SK-N-SH treated with all-trans-retinoic acid at 6 μM for 48 hours (cell line): Measurements from ENCODE around the gene SYT6.

Experiments used
- ATAC-seq: fragments of 200-7000 bp; cut with Tn5 transposase; 3 replicates; pipeline ENCODE4 v1.9.1; 2020; ENCODE audit warnings: mild to moderate bottlenecking, moderate library complexity
- ARNTL ChIP-seq: fragments of 450-650 bp; formaldehyde crosslinking; IDR thresholded peaks from 2 replicates; pipeline ENCODE4 v1.5.0; 2020; ENCODE audit warnings: low read depth, mild to moderate bottlenecking, moderate library complexity, borderline replicate concordance
- BACH2 ChIP-seq: fragments of 250-450 bp; sonication (Bioruptor Pico); IDR thresholded peaks from 2 replicates; pipeline ENCODE4 v1.9.0; 2021; ENCODE audit warnings: mild to moderate bottlenecking, borderline replicate concordance
- CSDC2 ChIP-seq: fragments of 250-450 bp; sonication (Bioruptor Pico); IDR thresholded peaks from 2 replicates; pipeline ENCODE4 v1.5.0; 2020; ENCODE audit warnings: mild to moderate bottlenecking, moderate library complexity
- ESRRG ChIP-seq: fragments of 250-450 bp; sonication (Bioruptor Pico); IDR thresholded peaks from 2 replicates; pipeline ENCODE4 v1.6.1; 2021; ENCODE audit warnings: mild to moderate bottlenecking
- ISL1 ChIP-seq: fragments of 250-450 bp; sonication (Bioruptor Pico); IDR thresholded peaks from 2 replicates; pipeline ENCODE4 v2.1.2; 2022; ENCODE audit warnings: mild to moderate bottlenecking, moderate library complexity
- OSR1 ChIP-seq: fragments of 250-450 bp; sonication (Bioruptor Pico); IDR thresholded peaks from 2 replicates; pipeline ENCODE4 v1.8.0; 2022; ENCODE audit warnings: moderate library complexity, mild to moderate bottlenecking, inconsistent platforms
- PPARA ChIP-seq: fragments of 250-450 bp; sonication (Bioruptor Pico); IDR thresholded peaks from 2 replicates; pipeline ENCODE4 v1.5.0; 2020; ENCODE audit warnings: mild to moderate bottlenecking, borderline replicate concordance
- RARB ChIP-seq: fragments of 250-450 bp; sonication (Bioruptor Pico); IDR thresholded peaks from 2 replicates; pipeline ENCODE4 v1.8.0; 2021; ENCODE audit warnings: mild to moderate bottlenecking, moderate library complexity
- TCF4 ChIP-seq: fragments of 250-450 bp; sonication (Bioruptor Pico); IDR thresholded peaks from 2 replicates; pipeline ENCODE4 v1.8.0; 2021; ENCODE audit warnings: mild to moderate bottlenecking, moderate library complexity, borderline replicate concordance
- ZC3H10 ChIP-seq: fragments of 250-450 bp; sonication (Bioruptor Pico); IDR thresholded peaks from 2 replicates; pipeline ENCODE4 v1.5.1; 2021; ENCODE audit warnings: mild to moderate bottlenecking, moderate library complexity
- ZFP3 ChIP-seq: fragments of 250-450 bp; sonication (Bioruptor Pico); IDR thresholded peaks from 2 replicates; pipeline ENCODE4 v1.5.0; 2020; ENCODE audit warnings: mild to moderate bottlenecking, moderate library complexity
- ZFP30 ChIP-seq: fragments of 450-650 bp; formaldehyde crosslinking; IDR thresholded peaks from 2 replicates; pipeline ENCODE4 v1.5.0; 2022; ENCODE audit warnings: mild to moderate bottlenecking, moderate library complexity
- ZNF70 ChIP-seq: fragments of 450-650 bp; formaldehyde crosslinking; IDR thresholded peaks from 2 replicates; pipeline ENCODE4 v1.5.0; 2020; ENCODE audit warnings: mild to moderate bottlenecking, moderate library complexity
- ZNF8 ChIP-seq: fragments of 450-650 bp; formaldehyde crosslinking; IDR thresholded peaks from 2 replicates; pipeline ENCODE4 v1.5.0; 2020; ENCODE audit warnings: mild to moderate bottlenecking, moderate library complexity
- TF ChIP-seq, protein P1 (sequence below): fragments of 250-450 bp; sonication (Bioruptor Pico); IDR thresholded peaks from 2 replicates; pipeline ENCODE4 v1.8.0; 2021; ENCODE audit warnings: low read depth, mild to moderate bottlenecking, moderate library complexity, borderline replicate concordance
- TF ChIP-seq, protein P2 (sequence below): fragments of 250-450 bp; sonication (Bioruptor Pico); IDR thresholded peaks from 2 replicates; pipeline ENCODE4 v1.5.1; 2020; ENCODE audit warnings: low read depth, mild to moderate bottlenecking, moderate library complexity
- TF ChIP-seq, protein P3 (sequence below): fragments of 250-450 bp; sonication (Bioruptor Pico); IDR thresholded peaks from 2 replicates; pipeline ENCODE4 v1.8.0; 2020; ENCODE audit warnings: mild to moderate bottlenecking, moderate library complexity, borderline replicate concordance
- TF ChIP-seq, protein P4 (sequence below): fragments of 250-450 bp; sonication (Bioruptor Pico); IDR thresholded peaks from 2 replicates; pipeline ENCODE4 v1.5.0; 2020; ENCODE audit warnings: mild to moderate bottlenecking, moderate library complexity
- TF ChIP-seq, protein P5 (sequence below): fragments of 250-450 bp; sonication (Bioruptor Pico); IDR thresholded peaks from 2 replicates; pipeline ENCODE4 v1.5.1; 2021; ENCODE audit warnings: mild to moderate bottlenecking, moderate library complexity

The SYT6 gene

GRCh38 chr1:114099268-114099667, 54.4 kb downstream of the SYT6 start (continued):
- no peak for TF ChIP-seq ARNTL (CRISPR knock-in tag)

DNA sequence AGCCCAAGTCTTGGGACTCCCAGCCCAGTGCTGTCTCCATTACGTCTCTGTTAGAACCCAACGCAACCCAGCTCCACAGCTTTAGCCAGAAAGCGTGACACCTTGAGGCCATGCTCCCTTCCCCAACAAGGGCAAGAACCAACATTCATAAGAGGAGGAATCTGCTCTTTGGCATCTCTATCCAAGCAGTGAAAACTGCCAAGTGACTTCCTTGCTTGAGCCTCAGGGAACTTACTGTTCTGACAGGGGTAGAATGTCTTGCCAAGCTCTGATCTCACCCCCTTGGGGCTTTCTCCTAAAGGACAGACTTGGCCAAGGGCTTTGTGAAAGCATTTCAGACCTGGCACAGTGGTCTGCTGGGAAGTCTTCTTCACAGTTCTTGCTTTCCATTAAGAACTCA, 56.6 kb downstream of the SYT6 start:
- no peak for TF ChIP-seq RARB
- no peak for TF ChIP-seq ZFP3 (CRISPR knock-in tag)
- TF ChIP-seq TCF4 (CRISPR knock-in tag), result no peak
- no peak for ATAC-seq

GRCh38 chr1:114094675-114095074, 59.0 kb downstream of the SYT6 start:
- TF ChIP-seq, protein P1, sequence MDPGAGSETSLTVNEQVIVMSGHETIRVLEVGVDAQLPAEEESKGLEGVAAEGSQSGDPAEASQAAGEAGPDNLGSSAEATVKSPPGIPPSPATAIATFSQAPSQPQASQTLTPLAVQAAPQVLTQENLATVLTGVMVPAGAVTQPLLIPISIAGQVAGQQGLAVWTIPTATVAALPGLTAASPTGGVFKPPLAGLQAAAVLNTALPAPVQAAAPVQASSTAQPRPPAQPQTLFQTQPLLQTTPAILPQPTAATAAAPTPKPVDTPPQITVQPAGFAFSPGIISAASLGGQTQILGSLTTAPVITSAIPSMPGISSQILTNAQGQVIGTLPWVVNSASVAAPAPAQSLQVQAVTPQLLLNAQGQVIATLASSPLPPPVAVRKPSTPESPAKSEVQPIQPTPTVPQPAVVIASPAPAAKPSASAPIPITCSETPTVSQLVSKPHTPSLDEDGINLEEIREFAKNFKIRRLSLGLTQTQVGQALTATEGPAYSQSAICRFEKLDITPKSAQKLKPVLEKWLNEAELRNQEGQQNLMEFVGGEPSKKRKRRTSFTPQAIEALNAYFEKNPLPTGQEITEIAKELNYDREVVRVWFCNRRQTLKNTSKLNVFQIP, result no peak
- TF ChIP-seq RARB (no peak), PPARA (CRISPR knock-in tag) (no peak), ZNF70 (CRISPR knock-in tag) (no peak), ZFP3 (CRISPR knock-in tag) (no peak), TCF4 (CRISPR knock-in tag) (no peak), BACH2 (CRISPR knock-in tag) (no peak)
- TF ChIP-seq, protein P2, sequence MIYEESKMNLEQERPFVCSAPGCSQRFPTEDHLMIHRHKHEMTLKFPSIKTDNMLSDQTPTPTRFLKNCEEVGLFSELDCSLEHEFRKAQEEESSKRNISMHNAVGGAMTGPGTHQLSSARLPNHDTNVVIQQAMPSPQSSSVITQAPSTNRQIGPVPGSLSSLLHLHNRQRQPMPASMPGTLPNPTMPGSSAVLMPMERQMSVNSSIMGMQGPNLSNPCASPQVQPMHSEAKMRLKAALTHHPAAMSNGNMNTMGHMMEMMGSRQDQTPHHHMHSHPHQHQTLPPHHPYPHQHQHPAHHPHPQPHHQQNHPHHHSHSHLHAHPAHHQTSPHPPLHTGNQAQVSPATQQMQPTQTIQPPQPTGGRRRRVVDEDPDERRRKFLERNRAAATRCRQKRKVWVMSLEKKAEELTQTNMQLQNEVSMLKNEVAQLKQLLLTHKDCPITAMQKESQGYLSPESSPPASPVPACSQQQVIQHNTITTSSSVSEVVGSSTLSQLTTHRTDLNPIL (CRISPR knock-in tag), result no peak
- TF ChIP-seq, protein P3, sequence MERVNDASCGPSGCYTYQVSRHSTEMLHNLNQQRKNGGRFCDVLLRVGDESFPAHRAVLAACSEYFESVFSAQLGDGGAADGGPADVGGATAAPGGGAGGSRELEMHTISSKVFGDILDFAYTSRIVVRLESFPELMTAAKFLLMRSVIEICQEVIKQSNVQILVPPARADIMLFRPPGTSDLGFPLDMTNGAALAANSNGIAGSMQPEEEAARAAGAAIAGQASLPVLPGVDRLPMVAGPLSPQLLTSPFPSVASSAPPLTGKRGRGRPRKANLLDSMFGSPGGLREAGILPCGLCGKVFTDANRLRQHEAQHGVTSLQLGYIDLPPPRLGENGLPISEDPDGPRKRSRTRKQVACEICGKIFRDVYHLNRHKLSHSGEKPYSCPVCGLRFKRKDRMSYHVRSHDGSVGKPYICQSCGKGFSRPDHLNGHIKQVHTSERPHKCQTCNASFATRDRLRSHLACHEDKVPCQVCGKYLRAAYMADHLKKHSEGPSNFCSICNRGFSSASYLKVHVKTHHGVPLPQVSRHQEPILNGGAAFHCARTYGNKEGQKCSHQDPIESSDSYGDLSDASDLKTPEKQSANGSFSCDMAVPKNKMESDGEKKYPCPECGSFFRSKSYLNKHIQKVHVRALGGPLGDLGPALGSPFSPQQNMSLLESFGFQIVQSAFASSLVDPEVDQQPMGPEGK (CRISPR knock-in tag), result no peak
- TF ChIP-seq, protein P4, sequence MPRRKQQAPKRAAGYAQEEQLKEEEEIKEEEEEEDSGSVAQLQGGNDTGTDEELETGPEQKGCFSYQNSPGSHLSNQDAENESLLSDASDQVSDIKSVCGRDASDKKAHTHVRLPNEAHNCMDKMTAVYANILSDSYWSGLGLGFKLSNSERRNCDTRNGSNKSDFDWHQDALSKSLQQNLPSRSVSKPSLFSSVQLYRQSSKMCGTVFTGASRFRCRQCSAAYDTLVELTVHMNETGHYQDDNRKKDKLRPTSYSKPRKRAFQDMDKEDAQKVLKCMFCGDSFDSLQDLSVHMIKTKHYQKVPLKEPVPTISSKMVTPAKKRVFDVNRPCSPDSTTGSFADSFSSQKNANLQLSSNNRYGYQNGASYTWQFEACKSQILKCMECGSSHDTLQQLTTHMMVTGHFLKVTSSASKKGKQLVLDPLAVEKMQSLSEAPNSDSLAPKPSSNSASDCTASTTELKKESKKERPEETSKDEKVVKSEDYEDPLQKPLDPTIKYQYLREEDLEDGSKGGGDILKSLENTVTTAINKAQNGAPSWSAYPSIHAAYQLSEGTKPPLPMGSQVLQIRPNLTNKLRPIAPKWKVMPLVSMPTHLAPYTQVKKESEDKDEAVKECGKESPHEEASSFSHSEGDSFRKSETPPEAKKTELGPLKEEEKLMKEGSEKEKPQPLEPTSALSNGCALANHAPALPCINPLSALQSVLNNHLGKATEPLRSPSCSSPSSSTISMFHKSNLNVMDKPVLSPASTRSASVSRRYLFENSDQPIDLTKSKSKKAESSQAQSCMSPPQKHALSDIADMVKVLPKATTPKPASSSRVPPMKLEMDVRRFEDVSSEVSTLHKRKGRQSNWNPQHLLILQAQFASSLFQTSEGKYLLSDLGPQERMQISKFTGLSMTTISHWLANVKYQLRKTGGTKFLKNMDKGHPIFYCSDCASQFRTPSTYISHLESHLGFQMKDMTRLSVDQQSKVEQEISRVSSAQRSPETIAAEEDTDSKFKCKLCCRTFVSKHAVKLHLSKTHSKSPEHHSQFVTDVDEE (CRISPR knock-in tag), result no peak
- TF ChIP-seq, all 23 proteins: peak for 0
- ATAC-seq, result no peak

DNA sequence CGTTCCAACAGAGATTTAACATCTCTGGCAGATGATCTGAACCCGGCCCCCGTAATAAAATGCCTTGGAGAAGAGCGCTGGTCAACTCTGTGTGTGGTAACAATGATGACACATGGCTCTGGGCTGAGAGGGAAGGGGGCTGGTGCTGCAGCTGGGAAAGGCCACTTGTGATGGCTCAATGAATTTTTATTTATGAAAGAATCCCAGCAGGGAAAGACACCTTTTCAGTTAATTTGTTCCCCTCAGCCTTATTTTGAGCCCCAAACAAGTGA, 59.4 kb downstream of the SYT6 start:
- no peak for ATAC-seq
- no peak for TF ChIP-seq ZNF8 (CRISPR knock-in tag)
- no peak for TF ChIP-seq RARB
- TF ChIP-seq, protein P5, sequence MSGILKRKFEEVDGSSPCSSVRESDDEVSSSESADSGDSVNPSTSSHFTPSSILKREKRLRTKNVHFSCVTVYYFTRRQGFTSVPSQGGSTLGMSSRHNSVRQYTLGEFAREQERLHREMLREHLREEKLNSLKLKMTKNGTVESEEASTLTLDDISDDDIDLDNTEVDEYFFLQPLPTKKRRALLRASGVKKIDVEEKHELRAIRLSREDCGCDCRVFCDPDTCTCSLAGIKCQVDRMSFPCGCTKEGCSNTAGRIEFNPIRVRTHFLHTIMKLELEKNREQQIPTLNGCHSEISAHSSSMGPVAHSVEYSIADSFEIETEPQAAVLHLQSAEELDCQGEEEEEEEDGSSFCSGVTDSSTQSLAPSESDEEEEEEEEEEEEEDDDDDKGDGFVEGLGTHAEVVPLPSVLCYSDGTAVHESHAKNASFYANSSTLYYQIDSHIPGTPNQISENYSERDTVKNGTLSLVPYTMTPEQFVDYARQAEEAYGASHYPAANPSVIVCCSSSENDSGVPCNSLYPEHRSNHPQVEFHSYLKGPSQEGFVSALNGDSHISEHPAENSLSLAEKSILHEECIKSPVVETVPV, result no peak
- no peak for TF ChIP-seq CSDC2 (CRISPR knock-in tag)
- TF ChIP-seq, protein P3 (CRISPR knock-in tag), result no peak
- TF ChIP-seq ZFP3 (CRISPR knock-in tag), result no peak
- no peak for TF ChIP-seq OSR1 (CRISPR knock-in tag)
- TF ChIP-seq ZFP30, result no peak
- TF ChIP-seq TCF4 (CRISPR knock-in tag), result no peak
- no peak for TF ChIP-seq ZNF70 (CRISPR knock-in tag)
- TF ChIP-seq ESRRG (CRISPR knock-in tag), result no peak
- no peak for TF ChIP-seq PPARA (CRISPR knock-in tag)
- TF ChIP-seq, protein P1, result no peak
- no peak for TF ChIP-seq ZC3H10 (CRISPR knock-in tag)
- TF ChIP-seq ISL1 (CRISPR knock-in tag), result no peak
- TF ChIP-seq BACH2 (CRISPR knock-in tag), result no peak
- TF ChIP-seq, all 23 proteins: peak for 0
